Right hindlimb (tissue), 1 donor: ENCODE results near the gene MEPCE.
"Not testable (repeated sequence)": the region's sequence is repeated elsewhere in the genome, so short reads cannot be mapped to it uniquely, and the experiment has no call there.

Source experiments
- DNase-seq: peaks from one replicate; pipeline ENCODE4 v3.0.0-alpha.2; 2018

Gene MEPCE

DNA sequence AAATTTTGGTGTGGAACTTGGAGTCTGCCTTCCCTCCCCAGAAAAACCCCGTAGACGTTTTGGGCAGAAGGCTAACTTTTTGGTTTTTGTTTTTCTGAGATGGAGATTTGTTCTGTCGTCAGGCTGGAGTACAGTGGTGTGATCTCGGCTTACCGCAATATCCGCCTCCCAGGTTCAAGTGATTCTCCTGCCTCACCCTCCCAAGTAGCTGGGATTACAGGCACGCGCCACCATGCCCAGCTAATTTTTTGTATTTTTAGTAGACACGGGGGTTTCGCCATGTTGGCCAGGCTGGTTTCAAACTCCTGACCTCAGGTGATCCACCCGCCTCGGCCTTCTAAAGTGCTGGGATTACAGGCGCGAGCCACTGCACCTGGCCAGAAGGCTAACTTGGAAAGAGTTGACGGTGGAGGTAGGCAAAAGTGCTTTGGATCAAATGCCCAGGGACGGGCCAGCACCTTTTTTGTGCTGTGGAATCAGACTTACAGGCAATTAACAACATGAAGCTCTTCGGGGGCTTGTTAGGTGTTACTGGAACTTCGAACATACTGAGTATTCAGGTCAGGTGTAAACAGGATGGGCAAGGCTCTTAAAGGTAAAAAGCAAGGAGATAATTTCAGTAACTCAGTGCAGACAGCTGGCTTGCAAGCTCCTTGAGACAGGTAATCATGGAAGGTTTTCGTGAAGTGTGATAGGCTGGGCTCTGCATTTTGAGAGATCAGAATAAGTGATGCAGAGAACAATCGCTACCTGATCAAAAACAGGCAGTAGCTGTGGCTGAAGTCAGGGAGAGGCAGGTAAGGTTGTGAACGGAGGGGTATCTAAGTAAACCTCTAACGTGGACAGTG is 4.9 kb downstream of the MEPCE start:
- no peak for DNase-seq

GRCh38 chr7:100435401-100436304 is 6.0 kb downstream of the MEPCE start:
- DNase-seq = no peak

DNA sequence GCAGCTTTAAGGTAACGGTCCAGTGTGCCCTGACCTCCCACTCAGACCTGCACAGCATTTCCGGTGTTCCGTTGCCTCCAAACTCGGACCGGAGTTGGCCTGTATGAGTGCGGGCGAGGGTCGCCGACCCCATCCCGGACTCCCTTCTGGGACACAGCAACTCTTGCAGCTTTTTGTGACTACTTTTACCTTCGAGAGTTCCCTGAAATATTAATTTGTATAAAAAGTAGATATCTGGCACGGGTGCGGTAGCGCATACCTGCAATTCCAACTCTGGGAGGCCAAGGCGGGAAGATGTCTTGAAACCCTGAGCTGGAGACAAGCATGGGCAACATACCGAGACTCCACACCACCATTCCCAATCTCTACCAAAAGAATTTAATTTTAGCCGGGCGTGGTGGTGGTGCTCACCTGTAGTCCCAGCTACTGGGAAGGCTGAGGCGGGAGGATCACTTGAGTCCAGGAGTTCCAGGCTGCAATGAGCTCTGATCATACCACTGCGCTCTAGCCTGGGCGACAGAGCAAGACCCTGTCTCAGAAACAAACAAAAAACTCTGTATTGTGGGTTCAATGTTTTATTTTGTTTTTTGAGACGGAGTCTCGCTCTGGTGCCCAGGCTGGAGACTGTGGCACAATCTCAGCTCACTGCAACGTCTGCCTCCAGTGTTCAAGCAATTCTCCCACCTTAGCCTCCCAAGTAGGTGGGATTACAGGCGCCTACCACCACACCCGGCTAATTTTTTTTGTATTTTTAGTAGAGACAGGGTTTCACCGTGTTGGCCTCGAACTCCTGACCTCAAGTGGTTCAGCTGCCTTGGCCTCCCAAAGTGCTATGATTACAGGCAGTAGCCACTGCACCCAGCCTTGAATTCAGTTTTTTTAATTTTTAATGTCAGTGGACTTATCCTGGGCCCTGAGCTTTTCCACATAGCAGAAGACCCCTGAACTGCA is 7.8 kb downstream of the MEPCE start:
- DNase-seq = no peak

DNA sequence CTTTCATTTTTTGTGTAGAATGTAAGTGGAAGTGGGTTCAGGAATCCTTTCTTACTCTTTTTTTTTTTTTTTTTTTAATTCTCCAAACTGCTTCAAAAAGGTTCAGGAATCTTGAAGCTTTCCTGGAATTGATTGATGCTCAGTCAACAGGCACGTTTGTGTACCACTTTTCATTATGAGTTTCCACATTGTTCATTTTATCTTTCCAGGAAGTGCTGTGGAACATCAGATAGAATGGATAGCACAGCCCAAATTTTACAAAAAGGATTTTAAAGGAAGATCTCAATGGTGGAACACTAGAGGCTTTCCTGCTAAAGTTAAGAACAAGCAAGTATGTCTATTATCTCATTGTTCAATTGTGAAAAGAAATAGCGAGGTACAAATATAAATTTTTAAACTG is 8.5 kb downstream of the MEPCE start:
- DNase-seq = no peak

DNA sequence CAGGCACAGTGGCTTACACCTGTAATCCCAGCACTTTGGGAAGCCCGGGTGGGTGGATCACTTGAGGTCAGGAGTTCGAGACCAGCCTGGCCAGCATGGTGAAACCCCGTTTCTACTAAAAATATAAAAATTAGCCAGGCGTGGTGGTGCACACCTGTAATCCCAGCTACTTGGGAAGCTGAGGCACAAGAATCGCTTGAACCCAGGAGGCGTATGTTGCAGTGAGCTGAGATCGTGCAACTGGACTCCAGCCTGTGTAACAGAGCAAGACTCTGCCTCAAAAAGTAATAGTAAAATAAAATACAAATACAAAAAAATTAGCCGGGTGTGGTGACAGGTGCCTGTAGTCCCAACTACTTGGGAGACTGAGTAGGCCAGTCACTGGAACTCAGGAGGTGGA is 9.1 kb downstream of the MEPCE start:
- DNase-seq = not testable (repeated sequence)

DNA sequence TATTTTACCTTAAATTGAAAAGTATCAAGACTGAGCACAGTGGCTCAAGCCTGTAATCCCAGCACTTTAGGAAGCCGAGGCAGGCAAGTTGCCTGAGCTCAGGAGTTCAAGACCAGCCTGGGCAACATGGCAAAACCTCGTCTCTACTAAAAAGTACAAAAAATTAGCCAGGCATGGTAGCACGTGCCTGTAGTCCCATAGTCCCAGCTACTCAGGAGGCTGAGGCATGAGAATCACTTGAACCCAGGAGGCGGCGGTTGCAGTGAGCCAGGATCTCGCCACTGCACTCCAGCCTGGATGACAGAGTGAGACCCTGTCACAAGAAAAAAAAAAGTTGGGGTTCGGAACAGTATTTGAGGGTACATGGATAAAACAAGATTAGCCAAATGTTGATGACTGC is 9.6 kb downstream of the MEPCE start:
- not testable (repeated sequence) for DNase-seq

DNA sequence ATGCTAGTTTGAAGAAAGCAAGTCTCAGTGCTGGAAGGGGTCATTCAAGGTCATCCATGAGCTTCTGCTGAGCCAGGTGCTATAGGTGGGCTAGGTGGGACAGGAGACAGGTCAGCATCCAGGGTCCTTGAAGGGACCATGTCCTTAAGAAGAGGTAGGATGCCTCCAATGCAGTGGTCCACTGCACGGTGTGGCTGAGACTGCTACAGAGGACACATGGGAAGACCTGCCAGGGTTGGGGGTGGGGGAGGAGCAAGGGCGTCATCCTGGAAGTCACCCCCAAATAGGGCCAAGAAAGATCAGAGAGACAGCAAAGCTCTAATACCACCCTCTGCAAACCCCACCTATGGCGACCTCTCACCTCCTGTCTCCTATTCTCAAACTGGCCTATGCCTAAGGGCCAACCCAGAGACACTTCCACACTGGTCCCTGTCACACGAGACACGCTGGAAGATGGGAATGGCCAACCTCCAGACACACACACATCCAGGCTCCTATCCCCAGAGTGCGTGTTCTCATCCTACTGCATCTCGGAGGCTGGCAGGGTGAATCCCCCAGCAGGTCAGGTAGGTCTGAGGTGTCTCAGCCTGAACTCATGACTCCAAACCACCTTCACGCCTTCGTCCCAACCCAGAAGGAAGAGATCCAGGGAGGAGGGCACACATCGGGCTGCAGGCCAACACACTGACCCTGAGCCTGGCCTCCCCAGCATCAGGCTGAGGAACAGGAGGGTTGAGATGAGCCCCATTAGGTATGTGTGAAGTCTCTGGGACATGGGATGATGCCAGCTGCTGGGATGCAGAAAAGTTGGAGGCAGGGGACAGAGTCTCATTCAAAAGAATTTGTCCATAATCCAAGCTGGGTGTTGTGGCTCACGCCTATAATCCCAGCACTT is 12.3 kb downstream of the MEPCE start:
- no peak for DNase-seq

DNA sequence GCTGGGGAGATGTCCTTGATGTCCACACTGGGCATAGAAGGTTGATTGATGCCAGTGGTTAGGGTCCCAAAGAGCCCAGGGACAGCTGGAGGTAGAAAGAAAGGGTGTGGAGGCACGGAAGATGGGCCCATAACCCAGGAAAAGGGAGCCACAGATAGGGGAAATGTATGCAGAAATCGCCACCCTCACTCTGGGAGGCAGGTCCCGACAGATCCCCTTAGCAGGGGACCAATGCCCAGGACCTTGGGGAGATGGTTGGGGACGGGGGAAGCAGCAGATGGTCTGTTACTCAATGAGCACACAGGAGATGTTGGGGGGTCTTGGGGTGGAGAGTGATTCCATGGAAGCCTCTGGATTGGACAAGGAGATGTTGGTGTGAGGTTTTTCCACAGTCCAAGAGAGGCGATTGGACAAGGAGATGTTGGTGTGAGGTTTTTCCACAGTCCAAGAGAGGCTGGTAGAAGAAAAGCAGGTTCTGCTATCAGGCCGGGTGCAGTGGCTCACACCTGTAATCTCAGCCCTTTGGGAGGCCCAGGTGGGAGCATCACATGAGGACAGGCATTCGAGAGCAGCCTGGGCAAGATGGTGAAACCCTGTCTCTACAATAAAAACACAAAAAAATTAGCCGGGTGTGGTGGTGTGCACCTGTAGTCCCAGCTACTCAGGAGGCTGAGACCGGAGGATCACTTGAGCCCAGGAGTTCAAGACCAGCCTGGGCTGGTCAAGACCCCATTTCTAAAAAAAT is 13.6 kb downstream of the MEPCE start:
- no peak for DNase-seq

GRCh38 chr7:100444311-100445278 is 15.0 kb downstream of the MEPCE start:
- no peak for DNase-seq

DNA sequence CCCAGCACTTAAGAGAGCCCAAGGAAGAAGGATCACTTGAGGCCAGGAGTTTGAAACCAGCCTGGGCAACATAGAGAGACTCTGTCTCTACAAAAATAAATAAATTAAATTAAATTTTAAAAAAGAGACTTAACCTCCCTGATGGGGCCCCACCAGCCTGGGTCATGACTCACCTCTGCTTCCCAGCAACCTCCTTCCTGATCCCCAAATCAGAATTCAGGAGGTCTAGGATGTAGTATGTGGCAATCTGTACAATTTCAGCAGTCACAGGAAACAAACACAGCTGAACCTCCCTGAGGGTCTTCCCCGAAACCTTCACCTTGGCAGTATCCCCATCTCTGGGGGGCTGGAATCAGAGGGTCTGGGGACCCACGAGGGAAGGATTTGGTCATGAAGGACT is 16.4 kb downstream of the MEPCE start:
- DNase-seq = no peak

GRCh38 chr7:100447363-100447762 is 17.7 kb downstream of the MEPCE start:
- DNase-seq = not testable (repeated sequence)

GRCh38 chr7:100449190-100449795 is 19.7 kb downstream of the MEPCE start:
- DNase-seq = no peak

- no peak for DNase-seq
Measured at GRCh38 chr7:100452513-100452912, 22.9 kb downstream of the MEPCE start.

DNA sequence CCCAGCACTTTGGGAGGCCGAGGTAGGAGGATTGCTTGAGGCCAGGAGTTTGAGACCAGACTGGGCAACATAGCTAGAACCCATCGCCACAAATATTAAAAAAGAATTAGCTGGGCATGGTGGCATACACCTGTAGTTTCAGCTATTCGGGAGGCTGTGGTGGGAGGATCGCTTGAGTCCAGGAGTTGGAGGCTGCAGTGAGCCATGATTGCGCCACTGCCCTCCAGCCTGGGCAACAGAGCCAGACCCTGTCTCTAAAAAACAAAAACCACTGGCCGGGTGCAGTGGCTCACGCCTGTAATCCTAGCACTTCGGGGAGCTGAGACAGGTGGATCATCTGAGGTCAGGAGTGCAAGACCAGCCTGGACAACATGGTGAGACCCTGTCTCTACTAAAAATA is 24.2 kb downstream of the MEPCE start:
- DNase-seq = not testable (repeated sequence)

- DNase-seq = no peak
Measured at GRCh38 chr7:100455206-100455605, 25.6 kb downstream of the MEPCE start.

DNA sequence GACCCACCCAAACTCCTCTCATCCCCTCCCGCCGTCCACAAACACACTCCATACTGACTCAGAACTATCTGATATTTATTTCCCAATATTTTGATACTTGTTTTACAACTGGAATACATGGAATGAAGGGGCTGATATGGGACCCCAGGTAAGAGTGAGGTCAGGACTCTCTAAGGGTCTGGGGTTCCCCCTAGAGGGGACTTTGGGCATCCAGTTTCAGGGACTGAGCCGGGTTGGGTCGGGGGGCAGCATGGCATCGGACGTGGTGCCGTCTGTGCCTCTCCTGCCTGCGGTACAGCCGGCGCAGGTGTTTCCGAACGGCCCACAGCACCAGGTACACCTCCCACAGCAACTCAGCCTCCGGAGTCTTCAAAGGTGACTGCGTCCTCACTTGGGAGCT is 26.9 kb downstream of the MEPCE start:
- no peak for DNase-seq

DNA sequence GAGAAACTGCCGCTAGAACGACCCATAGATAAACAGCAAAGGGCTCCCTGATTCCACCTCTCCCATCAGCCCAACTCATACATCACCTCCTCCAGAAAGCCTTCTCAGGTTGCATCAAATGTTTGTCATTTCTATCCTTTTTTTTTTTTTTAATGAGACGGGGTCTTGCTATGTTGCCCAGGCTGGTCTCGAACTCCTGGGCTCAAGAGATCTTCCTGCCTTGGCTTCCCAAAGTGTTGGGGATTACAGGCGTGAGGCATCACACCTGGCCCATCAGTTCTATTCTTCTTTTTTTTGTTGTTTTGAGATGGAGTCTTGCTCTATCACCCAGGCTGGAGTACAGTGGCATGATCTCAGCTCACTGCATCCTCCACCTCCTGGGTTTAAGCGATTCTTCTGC is 27.4 kb downstream of the MEPCE start:
- DNase-seq = no peak

- no peak for DNase-seq
Measured at GRCh38 chr7:100464210-100464660, 34.6 kb downstream of the MEPCE start, which contains the start of gene SPACDR. SPACDR (minus strand) TSS chr7:100464260; CDS start chr7:100464025, 235 bp downstream.

GRCh38 chr7:100464791-100465190 is 35.2 kb downstream of the MEPCE start:
- no peak for DNase-seq
